ENCODE results near the gene PRMT1.

PRMT1 gene

DNA sequence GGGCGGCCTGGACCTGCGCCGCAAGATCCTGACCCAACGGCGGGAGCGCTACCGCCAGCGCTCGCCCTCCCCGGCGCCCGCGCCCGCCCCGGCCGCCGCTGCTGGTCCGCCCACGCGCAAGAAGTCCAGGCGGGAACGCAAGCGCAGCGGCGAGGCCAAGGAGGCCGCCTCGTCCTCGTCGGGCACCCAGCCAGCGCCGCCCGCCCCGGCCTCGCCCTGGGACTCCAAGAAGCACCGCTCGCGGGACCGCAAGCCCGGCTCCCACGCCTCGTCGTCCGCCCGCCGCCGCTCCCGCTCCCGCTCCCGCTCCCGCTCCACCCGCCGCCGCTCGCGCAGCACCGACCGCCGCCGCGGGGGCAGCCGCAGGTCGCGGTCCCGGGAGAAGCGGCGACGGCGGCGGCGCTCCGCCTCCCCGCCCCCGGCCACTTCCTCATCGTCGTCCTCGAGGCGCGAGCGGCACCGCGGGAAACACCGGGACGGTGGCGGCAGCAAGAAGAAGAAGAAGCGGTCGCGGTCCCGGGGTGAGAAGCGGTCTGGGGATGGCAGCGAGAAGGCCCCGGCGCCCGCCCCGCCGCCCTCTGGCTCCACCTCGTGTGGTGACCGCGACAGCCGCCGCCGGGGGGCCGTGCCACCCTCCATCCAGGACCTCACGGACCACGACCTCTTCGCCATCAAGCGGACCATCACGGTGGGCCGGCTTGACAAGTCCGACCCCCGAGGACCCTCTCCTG, 25.1 kb upstream of the PRMT1 start:
- no peak for DNase-seq

DNA sequence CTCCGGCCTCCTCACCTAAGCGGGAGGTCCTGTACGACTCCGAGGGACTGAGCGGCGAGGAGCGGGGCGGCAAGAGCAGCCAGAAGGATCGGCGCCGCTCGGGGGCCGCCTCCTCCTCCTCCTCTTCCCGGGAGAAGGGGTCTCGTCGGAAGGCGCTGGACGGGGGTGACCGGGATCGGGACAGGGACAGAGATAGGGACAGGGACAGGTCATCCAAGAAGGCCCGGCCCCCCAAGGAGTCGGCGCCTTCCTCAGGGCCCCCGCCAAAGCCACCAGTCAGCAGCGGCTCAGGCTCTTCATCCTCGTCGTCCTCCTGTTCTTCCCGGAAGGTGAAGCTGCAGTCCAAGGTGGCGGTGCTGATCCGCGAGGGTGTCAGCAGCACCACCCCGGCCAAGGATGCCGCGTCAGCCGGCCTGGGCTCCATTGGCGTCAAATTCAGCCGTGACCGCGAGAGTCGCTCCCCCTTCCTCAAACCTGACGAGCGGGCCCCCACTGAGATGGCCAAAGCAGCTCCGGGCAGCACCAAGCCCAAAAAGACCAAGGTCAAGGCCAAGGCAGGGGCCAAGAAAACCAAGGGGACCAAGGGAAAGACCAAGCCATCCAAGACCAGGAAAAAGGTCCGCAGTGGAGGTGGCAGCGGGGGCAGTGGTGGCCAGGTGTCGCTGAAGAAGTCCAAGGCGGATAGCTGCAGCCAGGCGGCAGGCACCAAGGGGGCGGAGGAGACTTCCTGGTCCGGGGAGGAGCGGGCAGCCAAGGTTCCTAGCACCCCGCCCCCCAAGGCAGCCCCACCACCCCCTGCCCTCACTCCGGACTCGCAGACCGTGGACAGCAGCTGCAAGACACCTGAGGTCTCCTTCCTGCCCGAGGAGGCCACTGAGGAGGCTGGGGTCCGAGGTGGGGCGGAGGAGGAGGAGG, 24.3 kb upstream of the PRMT1 start:
- DNase-seq: no peak

DNA sequence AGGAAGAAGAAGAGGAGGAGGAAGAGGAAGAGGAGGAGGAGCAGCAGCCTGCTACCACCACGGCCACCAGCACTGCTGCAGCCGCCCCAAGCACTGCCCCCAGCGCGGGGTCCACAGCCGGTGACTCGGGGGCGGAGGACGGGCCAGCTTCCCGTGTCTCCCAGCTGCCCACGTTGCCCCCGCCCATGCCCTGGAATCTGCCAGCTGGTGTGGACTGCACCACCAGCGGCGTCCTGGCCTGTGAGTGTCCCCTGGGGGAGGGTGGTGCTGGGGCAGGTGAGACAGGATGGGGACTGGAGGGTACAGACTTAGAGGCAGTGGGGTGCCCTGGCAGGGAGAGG, 23.6 kb upstream of the PRMT1 start:
- DNase-seq: no peak

- no peak for DNase-seq
Measured at GRCh38 chr19:49654581-49654980, 22.5 kb upstream of the PRMT1 start.

- no peak for DNase-seq
Measured at GRCh38 chr19:49655570-49656455, 21.3 kb upstream of the PRMT1 start.

DNA sequence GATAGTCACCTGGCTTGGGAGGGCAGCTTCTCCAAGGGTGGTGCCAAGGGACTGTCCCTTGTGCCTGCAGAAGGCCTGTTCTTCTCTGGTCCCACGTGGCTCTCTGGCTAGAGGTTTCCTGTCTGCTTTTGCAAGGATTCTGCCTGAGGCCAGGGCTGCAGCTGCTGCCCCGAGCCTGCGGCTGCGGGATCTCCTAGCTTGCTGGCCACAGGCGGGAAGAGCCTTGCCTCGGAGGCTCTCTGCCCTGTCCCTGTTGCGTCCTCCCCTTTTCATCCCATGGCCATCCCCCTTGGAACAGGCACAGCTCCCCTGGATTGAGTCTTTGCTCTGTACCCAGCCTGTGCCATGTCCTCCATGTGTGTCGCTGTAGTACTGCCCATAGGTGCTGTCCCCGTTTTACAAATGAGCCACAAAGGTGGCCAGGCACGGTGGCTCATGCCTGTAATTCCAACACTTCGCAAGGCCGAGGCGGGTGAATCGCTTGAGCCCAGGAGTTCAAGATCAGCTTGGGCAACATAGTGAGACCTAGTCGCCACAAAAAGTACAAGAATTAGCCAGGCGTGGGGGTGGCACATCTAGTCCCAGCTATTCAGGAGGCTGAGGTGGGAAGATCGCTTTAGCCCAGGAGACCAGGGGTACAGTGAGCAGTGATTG, 20.5 kb upstream of the PRMT1 start:
- no peak for DNase-seq

DNA sequence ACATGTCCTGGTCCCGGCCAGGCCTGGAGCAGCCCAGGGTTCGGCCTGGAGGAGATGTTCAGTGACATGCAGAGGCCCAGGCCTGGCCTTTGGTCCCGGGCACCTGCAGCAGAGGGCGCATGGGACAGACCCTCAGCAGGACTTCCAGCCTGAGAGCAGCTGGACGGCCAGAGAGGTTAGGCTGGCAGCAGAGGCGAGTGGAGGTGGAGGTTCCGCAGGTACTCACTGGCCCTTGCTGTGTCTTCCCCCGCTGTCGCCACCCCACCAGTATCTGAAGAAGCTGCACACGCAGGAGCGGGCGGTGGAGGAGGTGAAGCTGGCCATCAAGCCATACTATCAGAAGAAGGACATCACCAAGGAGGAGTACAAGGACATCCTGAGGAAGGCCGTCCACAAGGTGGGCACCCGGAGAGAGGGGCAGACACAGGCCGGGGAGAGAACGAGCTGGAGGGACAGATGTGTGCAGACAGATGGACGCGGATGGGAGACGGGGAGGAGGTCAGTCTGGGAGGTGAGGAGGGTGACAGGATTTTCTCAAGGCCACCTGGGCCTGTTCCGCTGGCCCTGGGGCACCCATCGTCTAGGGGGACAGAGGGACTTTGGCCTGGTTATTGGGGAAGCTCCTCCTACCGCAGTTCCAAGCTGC, 19.5 kb upstream of the PRMT1 start:
- no peak for DNase-seq

DNA sequence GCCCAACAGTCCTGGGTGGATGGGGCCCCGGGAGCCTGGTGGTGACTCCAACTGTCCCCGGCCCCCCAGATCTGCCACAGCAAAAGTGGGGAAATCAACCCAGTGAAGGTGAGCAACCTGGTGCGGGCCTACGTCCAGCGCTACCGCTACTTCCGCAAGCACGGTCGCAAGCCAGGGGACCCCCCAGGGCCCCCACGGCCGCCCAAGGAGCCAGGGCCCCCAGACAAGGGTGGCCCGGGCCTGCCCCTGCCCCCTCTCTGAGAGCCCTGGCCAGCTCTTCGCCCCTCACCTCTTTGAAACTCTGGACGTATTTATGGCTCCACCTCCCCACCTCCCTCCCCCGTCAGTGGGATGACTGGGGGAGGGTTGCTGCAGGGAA, 18.9 kb upstream of the PRMT1 start:
- DNase-seq: no peak

- DNase-seq: no peak
Measured at GRCh38 chr19:49658566-49659442, 18.3 kb upstream of the PRMT1 start.

GRCh38 chr19:49660338-49660961, 16.6 kb upstream of the PRMT1 start:
- no peak for DNase-seq

DNA sequence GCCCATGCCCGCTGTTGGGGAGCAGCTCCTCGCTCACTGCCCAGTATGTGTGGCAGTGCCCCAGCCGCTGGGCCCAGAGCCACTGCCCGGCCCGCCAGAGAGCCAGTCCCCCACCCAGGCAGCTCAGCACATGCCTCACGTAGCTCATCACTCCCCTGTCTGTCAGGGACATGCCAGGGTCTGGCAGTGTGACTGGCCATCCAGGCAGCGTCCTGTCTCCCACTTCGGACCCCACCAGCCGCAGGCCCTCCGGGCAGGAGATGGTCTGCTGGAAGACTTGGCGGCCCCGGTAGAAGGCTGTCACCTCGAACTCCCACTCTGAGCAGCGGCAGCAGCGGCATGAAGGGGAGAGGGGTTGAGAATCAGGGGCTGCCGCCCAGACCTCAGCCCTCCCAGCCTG, 15.1 kb upstream of the PRMT1 start:
- no peak for DNase-seq

GRCh38 chr19:49663224-49663623, 13.8 kb upstream of the PRMT1 start:
- DNase-seq: no peak

DNA sequence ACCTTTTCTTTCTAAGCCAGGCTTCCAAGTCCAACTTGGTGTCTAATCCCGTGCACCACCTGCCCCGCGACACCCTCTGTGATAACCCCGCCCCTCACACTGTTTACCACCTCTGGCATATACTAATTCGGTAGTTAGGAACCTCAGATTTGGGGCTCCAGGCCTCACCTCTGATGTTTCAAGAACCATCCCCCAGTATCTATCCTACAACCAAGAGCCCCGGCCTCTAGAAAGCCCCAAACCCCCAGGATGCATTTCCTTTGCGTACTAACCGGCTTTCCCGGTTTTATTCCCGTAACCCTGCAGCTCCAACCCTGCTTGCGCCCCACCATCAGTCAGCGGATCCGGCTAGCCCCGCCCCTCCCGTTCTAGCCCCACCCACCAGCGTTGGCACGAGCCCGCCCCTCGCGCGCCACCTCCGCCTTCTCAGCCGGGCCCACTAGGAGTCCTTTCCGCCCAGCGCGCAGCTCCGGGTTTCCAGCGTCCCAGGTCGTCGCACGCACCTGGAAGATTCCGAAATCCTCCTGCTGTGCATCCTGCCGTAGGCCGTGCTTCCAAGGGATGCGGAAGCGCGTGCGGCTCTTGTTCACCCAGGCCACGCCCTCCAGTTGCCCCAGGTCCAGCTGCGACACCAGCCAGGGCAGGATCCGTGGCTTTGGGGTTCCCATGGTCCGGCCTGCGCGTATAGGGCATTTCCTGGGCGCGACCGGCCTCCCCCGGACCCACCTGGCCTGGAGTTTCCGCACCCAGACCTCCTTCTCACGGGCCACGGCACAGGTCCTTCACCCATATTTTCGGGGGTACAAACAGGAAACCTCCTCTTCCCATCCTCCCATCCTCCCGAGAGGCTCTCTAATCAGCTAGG, 12.7 kb upstream of the PRMT1 start:
- peak; percentile 82 for DNase-seq

- no peak for DNase-seq
Measured at GRCh38 chr19:49665036-49665350, 12.1 kb upstream of the PRMT1 start.

- peak; percentile 85 for DNase-seq
Measured at GRCh38 chr19:49665351-49666119, 11.5 kb upstream of the PRMT1 start, which contains the start of the genes BCL2L12 and IRF3. Gene BCL2L12, plus strand, starts transcription at chr19:49665933. Its CDS starts 760 bp downstream, at chr19:49666693. Gene IRF3, minus strand, starts transcription at chr19:49665857. Its CDS starts 1,019 bp downstream, at chr19:49664838.

DNA sequence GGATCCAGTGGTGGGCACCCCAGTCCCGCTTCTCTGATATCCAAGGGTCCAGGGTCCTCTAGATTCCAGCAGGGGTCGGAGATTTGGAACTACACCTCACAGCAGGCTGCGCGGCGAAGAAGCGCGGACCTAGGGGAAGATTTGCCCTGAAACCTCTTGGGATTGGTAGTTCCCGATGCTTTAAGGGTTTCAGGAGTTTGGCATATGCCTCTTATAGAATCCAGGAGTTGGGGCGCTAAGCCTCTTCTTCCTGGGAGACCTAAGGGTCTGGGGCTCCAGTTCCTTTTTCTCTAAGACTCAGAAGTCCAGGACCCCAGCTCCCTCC, 11.0 kb upstream of the PRMT1 start:
- DNase-seq: no peak

DNA sequence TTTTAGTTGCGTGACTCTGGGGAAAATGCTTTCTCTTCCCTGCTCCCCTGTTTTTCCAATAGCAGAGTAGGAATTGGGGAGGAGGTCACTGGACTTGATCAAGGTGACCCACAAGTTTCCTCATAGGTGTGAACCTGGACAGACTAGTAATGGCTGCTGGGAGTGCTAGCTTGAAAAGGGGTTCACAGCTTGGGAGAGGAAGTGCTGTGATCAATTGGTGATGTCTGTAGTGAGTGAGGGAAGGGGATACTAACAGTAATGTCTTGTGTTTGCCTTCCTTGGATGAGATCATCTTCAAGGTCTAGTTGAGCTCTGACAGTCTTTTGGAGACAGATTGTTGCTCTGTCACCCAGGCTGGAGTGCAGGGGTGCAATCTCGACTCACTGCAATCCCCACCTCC, 9.6 kb upstream of the PRMT1 start:
- DNase-seq: no peak

DNA sequence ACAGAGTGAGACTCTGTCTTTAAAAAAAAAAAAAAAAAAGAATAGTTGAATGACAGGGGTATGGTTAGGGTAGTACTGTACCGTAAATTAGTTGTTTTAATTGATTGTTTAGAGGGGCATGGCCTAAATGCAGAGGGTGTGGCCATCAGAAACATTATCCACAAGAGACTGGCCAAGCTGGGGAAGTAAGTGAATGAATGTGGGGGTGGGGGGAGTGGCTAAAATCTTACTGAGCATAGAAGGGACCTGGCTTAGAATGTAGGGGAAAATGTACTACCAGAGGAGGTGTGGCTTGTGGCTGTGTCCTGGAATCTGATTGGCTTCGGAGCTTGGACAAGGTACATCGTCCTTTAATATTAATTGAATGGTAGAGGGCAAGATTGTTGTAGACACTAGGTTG, 7.6 kb upstream of the PRMT1 start:
- no peak for DNase-seq
